GM18873 (cell line): ENCODE data around the gene SCG2.
A peak's percentile ranks its signal among the peaks of the same experiment; 100 is the strongest.

Experiments used
- ATAC-seq: cut with Tn5 transposase; IDR thresholded peaks from one replicate; pipeline ENCODE4 v1.9.1; 2021; ENCODE audit warnings: mild to moderate bottlenecking, moderate library complexity, moderate number of reproducible peaks; ENCODE audit not compliant: unreplicated experiment, low FRiP score

SCG2 gene, protein sequence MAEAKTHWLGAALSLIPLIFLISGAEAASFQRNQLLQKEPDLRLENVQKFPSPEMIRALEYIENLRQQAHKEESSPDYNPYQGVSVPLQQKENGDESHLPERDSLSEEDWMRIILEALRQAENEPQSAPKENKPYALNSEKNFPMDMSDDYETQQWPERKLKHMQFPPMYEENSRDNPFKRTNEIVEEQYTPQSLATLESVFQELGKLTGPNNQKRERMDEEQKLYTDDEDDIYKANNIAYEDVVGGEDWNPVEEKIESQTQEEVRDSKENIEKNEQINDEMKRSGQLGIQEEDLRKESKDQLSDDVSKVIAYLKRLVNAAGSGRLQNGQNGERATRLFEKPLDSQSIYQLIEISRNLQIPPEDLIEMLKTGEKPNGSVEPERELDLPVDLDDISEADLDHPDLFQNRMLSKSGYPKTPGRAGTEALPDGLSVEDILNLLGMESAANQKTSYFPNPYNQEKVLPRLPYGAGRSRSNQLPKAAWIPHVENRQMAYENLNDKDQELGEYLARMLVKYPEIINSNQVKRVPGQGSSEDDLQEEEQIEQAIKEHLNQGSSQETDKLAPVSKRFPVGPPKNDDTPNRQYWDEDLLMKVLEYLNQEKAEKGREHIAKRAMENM

DNA sequence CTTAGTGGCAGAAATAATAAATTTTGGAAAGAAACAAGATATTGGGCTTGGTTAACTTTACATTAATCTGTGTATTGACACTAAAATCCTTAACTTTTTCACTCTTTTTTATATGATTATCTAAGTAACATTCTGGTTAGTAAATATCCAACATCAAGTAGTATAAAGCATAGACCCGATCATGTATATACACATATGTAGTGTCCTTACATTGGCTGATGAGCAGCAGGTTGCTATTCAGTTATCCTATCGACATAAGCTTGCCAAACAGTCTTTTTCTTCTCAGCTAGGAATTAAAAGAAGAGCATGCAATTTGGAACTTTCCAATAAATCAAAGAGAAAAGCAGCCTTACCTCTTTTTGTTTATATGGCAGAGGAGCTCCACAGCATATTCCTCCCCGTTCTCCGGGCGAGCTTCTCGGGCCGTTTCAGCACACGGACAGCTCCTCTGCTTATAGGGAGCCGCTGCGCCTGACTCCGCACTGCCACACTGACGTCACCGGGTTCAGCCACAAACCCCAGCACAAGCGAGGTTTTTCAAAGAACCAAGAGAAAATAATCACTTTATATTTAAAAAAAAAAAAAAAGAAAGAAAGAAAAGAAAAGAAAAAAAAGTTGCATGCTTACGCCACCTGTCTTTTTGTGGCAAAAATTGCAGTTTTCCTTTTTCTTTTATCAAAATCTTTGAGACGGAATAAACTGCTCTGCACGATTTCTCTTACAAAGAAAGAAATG lies at the start of gene SCG2:
TSS of gene SCG2 (minus strand) at position 430 of the 735 bp plus-strand sequence. CDS start 3,079 bp downstream, outside the sequence.
- ATAC-seq, result no peak

DNA sequence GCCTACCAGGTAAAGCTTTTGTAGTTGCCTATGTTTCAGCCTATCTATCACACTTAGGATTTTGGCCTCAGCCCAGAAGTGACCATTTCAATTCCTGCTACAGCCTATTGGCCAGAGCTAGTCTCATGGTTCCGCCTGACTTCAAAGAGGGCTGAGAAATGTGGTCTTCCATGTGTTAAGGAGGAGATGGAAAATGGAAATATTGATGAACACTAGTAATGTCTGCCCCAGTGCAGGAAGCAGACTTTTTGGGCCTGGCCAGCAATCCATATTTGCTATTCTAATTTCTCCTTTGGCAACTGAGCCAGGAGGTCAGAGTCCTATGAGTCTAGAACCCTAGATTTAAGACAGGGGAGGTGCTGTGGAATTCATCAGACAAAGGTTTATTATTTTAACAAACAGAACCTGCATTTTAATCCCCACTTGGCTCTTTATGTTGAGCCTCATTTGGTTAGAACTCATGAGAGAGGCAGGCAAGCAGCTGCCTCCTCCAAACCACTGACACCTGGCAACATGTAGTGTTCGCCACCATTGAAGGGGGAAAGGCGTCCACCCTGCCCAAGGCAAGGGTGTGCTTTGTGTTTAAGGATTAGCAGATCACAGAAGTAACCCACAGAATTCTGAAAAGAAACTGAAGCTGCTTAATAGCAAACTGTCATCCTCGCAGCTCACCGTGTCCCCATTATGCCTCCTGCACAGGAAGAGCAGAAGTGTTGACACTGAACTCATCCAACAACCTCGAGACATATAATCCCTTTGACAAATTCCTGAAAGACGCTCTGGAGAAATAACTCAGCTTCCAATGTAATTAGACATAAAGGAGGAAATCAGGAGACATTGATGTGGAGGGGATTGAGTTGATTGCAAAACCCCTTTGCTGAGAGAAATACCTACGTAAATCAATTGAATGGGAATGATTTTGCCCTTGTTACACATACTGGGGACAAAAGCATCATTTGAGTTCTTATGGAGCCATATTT lies 47.7 kb upstream of the SCG2 start:
- no peak for ATAC-seq

DNA sequence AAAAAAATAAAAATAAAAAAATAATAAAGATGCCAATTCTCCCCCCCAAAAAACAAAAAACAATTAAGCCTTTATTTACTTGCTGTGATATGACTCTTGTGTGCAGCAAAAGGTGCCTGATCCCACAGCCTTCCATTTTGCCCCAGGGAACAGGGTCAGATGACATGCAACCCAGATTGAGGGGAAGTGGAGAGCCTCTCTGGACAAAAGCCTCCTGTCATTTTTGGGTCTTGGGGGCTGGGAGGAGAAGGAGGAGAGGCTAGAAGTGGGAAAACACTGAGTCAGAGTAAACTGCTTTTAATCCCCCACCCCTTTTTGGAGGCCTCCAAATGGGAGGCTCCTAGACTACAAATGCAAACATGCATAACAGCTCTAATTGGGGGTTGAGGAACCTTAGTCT lies 46.6 kb upstream of the SCG2 start:
- ATAC-seq, result no peak

DNA sequence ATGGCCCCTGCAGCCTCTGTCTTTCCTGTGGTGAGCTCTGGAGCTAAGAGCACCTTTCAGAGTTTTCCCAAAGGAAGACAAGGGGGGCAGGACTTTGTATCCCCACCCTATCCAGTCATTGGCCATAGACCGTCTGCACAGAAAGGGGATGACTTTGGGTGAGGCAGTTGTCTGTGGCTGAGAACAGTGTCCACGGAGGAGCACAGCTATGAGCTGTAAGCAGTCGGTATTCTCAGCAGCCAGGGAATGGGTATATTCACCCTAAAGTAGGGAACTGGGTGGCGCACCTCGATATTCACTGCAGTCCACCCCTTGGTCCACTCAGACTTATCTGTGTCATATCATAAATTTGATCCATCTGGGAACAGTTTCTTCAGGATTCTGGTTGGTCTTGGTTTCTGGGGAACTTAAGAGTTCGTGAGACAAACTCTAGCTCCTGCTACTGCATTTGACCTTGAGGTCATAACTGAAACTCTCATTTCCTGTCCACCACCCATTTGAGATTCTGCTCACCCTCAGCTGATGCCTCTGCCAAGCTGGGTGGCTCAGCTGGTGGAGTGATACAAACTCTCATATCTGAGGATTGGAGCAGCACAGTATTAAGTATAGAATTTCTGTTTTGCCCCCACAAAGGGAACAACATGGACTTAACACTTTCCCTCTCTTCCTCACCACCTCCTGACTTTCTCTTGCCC lies 45.2 kb upstream of the SCG2 start:
- ATAC-seq, result peak; percentile 94

DNA sequence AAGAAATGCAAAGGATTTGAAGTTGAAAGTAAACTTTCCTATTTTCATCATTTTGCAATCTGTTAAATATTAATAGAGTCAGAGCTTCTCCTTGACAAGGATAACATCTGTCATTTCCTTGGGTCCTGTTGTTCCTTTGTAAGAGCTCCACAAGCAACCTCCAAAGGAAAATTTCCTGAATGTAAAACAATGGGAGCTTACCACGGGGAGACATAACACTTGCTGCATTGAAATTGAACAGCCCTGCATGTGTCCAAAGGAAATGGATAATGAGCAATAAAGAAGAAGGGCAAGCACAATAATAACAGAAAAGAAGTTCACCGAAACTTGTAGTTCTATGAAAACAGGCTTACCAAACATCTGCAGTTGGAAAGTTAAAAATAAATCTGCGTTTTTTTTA lies 42.0 kb upstream of the SCG2 start:
- no peak for ATAC-seq

DNA sequence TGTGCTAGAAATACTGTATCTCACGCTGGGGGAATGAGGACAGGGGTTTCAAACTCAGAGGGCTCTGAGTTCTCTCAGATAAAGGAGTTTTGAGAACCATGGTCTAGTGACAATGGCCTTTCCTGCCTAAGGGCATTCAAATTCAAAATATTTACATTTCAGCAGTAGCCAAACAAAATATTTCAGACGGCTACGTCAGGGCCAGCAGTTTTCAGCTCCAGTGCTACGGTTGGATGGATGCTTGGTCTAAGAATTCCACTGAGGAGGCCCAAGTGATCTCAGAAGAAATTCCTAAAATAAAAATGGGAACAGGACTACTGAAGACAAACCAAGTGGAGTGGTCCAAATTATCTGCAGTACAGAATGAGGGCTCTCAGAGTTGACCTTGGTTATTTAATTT lies 41.1 kb upstream of the SCG2 start:
- ATAC-seq, result no peak

DNA sequence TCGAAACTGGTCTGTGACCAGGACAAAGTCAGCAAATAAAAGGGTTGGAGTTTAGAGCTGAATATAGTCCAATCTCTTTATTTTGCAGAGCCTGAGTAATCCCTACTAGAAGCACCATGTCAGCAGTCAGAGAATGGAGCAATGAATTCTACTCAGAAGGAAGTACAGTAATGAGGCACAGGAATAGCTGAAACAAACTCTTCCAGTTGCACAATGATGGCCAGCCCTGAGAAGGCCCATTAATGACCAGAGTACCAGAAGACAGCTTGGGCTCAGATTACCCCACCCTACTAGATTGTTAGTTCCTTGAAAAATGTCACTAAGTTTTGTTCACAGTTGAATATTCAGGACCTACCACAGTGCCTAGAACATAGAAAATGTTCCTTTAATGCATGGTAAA lies 40.3 kb upstream of the SCG2 start:
- ATAC-seq, result no peak

DNA sequence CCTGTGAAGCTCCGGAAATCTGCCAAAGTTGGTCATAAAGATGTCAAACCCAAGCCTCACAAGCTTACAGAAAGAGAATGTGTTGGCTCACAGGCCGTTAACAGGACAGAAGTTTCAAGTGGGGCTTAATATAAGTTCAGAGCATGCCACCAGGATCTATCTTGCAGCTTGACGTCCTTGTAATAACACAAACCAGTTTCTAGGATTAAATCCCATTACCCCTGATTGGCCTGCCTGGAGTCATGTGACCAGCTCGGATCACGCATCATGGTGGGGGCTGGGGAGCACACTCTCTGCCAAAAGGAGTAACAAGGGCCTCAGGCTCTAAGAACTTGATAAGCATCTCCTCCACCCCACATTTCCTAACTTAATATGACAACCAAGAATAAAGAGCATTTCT lies 38.9 kb upstream of the SCG2 start:
- ATAC-seq, result no peak

DNA sequence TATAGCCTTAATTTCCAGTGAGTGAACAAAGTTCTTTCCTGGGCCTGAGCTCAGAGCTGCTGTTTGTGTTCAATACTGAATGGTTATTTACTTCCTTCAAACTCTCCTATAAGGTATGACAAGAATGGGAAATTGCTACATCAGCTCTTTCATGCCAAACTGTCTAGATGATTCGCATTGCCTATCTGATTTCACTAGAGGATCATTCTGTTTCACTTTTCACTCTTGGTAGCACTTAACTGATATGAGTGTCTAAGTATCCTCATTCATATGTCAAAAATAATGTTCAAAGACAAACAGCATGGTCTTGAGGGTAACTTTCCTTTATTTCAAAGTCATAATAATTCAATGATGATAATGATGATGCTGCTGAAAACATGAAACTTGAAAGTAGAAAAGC lies 32.9 kb upstream of the SCG2 start:
- ATAC-seq, result no peak

DNA sequence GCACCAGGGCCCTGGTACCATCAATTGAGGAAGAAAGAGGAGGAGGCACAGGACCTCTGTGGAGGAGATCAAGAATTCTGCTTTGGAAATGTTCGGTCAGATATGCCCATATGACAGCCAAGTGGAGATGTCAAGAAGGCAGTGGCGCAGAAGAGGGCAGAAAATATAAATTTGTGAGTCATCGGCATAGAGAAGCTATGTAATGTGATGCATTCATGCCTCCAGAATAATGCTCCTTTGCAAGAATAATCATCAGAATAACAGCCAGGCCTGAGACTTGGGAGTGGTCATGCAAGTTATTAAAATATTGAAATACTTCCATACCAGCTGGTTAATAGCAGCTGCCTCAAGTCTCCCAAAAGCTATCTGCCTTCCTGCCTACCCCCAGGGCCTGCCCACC lies 32.1 kb upstream of the SCG2 start:
- no peak for ATAC-seq

DNA sequence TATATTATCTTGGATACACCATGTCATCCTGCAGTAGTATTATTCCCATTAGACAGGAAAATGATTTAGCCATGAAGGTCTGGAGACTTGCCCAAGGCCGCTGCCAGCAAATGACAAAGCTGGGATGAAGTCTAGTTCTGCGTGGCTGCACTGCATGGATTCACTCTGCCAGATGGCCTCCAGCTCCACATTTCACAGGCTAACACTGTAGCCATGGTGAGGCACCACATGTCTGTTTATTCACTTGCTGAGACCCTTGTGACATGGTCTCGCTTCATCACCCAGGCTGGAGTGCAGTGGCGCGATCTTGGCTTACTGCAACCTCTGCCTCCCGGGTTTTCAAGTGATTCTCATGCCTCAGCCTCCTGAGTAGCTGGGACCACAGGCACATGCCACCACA lies 31.5 kb upstream of the SCG2 start:
- no peak for ATAC-seq

DNA sequence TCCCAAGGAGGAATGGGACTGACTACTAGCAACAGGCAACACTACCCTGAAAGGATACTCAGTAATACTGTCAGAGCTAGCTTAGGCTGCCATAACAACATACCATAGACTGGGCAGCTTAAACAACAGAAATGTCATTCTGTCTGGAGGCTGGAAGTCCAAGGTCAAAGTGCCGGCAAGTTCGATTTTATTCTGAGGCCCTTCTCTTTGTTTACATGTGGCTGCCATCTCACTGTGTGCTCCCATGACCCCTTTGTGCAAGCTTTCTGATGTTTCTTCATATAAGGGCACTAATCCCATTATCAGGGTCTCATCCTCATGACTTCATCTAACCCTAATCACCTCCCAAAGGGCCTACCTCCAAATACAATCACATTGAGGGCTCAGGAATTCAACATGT lies 30.7 kb upstream of the SCG2 start:
- ATAC-seq, result no peak

DNA sequence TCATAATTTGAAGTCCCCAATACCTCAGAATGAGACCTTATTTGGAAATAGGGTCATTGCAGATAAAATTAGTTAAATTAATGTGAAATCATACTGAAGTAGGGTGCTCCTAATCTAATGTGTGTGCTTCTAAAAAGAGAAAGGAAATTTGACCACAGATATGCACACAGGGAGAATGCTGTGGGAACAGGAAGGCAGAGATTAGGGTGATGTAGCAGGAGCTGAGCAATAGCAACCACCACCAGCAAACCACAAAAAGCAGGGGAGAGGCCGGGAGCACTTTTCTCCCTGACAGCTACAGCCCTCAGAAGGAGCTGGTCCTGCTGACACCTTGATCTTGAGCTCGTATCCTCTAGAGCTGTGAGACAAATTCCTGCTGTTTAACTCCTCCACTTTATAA lies 24.6 kb upstream of the SCG2 start:
- ATAC-seq, result no peak

DNA sequence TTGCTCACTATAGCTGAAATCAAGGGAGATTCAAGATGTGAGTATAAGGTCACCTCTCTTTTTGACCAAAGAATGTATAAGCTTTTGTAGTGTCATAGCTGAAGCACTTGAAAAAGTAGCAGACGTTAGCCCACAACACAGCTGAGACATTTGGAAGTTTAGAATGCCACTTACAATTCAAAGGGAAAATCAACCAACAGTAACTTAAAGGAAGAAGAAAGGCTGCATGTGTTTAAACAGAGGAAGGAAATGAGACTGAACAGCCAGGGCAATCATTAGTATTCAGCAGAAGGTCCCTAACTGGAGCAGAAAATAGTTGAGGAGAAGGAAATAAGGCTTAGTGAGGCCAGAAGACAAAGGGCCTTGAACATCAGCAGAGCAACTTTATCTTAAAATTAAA lies 23.5 kb upstream of the SCG2 start:
- ATAC-seq, result no peak

DNA sequence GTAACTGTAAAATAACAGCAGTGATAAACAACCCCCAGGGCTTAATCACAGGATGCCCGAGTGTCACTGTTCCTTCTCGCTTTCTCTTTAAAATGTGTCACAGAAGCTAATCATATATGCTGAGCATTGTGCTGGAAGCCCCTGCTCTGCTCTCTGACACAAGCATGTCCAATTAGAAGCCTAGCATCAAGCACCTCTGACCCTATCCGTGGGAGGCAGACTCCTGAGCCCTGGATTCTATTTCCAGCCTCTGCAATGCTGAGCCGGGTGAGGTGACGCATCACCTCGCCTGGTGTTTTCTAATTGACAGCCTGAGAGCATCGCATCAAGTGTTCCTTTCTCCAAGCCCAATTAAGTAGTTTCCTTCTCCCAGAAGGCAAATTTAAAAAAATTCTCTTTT lies 19.7 kb upstream of the SCG2 start:
- ATAC-seq, result no peak

DNA sequence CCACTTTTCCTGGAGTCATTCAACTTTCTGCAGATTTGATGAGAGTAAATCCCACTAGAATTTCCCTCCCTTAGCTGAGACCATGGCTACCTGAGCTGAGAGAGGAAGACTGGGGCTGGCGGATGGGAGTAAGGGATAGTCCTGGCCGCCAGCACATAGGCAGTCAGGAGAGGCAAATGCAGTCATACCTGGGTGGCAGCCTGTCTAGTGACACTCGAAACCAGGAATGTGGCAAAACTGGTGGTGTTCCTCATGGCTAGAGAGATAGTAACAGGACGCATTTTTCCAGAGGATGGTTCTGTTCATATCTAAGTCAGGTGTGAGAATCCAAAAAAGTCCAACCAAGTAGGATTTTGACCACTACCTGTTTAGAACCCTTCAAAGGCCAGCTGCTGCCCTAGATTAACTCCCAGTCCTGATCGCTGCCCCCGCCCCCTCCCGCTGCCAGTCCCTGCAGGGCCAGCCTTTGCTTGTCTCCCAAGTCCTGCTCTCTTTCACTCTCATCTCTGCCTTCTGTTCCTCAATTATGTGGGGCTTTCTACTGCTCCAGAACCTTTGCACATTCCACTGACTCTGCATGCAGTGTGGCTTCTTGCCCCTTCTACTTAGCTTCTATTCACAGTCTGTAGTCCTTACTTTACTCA lies 17.4 kb upstream of the SCG2 start:
- no peak for ATAC-seq

DNA sequence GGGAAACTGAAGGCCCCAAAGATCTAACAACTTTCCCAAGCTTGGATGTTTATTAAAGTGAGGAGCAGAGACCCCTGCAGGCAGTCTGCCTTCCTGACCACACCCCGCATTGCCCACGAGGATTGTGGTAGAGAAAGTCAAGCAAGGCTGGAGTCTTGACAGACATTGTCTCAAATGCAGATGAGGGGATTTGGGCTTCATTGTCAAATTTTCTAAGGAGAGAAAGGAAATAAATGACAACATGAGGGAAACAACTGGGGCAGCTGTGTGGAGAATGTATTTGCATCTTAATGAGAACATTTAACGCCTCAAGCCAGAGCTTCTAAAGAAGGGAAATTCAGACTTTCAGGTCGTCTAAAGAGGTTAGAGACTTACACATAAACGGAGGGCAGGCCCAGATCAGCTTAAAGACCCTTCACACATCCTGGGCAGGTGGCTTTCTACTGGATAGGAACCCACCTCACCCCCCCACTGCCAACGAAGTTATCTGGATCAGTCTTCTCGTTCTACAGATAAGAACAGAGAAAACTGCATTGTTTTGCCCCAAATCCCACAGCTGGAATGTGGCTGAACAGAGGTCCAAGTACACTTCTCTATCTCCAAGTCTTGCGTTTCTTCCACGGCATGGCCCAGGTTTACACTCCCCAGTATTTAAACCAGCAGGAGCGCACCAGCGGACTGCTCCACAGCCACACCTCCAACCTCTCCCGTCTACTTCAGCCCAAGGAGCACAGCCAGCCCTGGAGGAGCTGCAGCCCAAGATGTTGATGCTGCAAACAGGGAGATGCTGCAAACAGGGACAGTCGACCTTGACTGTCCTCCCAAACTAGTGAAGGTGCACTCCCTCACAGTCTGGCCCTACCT lies 16.2 kb upstream of the SCG2 start:
- no peak for ATAC-seq

DNA sequence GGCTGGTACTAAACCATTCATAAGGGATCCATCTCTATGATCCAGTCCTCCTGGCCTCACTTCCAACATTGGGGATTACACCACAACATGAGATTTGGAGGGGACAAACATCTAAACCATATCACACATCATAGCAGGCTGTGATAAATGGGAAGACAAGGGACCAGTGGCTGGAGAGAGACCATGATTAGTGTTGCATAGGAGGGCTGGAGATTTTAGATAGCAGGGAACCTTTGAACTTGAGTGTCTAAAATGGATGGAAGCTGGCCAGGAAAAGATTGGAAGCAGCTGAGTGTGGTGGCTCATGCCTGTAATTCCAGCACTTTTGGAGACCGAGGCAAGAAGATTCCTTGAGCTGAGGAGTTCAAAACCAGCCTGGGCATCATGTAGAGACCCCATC lies 12.4 kb upstream of the SCG2 start:
- no peak for ATAC-seq
